ENCODE measurements around the gene LTBR. TPM values are rescaled to one million over a fixed set of nuclear protein-coding genes. Genes with fewer than 3 reads are reported as not detected.
"Not testable (repeated sequence)": the region's sequence is repeated elsewhere in the genome, so short reads cannot be mapped to it uniquely, and the experiment has no call there.

Gene LTBR
- total RNA-seq, 1 donor from 2014 or later: 41.1 TPM

DNA sequence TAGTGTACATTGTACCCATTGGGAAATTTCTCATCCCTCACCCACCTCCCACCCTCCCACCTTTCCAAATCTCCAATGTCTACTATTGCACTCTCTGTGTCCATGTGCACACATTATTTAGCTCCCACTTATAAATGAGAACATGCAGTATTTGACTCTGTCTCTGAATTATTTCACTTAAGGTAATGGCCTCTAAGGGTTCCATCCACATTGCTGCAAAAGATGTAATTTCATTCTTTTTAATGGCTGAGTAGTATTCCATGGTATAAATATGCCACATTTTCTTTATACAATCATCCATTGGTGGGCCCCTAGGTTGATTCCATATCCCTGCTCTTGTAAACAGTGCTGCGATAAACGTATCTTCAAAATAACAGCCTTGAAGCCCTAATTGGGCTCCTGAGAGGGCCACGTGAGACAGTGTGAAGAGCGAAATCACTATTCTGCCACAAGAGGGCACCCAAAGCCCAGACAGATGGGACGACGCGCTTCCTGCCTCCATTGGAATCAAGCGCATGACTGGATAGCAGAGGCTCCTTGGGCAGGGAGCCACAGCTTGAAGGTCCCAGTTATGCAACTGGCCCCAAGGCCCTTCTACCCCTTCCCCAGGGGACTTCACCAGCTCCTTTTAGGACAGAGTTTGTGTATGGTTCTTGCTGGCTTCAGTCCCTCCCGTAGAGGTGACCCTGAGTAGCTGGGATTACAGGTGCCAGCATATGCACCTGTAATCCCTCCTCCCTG is 39.5 kb downstream of the LTBR start:
- no peak for DNase-seq (ENCODE audit: low spot score)
- no peak overlapping the region for H3K4me3 Mint-ChIP-seq (ENCODE audit: unreplicated experiment)
- TF ChIP-seq, protein P1, sequence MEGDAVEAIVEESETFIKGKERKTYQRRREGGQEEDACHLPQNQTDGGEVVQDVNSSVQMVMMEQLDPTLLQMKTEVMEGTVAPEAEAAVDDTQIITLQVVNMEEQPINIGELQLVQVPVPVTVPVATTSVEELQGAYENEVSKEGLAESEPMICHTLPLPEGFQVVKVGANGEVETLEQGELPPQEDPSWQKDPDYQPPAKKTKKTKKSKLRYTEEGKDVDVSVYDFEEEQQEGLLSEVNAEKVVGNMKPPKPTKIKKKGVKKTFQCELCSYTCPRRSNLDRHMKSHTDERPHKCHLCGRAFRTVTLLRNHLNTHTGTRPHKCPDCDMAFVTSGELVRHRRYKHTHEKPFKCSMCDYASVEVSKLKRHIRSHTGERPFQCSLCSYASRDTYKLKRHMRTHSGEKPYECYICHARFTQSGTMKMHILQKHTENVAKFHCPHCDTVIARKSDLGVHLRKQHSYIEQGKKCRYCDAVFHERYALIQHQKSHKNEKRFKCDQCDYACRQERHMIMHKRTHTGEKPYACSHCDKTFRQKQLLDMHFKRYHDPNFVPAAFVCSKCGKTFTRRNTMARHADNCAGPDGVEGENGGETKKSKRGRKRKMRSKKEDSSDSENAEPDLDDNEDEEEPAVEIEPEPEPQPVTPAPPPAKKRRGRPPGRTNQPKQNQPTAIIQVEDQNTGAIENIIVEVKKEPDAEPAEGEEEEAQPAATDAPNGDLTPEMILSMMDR (IDR thresholded peaks at IDR 0.05): peak; percentile 93
- H3K9me3 Mint-ChIP-seq (ENCODE audit: low read depth): no peaks in the 10 kb centered on the region
- no peaks in the 10 kb centered on the region for H3K36me3 Mint-ChIP-seq (ENCODE audit: low read depth)
- peaks cover 13% of the 10 kb centered on the region for H3K4me1 Mint-ChIP-seq (ENCODE audit: low read depth)
- no peaks in the 10 kb centered on the region for H3K27me3 Mint-ChIP-seq (ENCODE audit: low read depth)
- no peak overlapping the region for H3K27ac Mint-ChIP-seq (ENCODE audit: unreplicated experiment)

DNA sequence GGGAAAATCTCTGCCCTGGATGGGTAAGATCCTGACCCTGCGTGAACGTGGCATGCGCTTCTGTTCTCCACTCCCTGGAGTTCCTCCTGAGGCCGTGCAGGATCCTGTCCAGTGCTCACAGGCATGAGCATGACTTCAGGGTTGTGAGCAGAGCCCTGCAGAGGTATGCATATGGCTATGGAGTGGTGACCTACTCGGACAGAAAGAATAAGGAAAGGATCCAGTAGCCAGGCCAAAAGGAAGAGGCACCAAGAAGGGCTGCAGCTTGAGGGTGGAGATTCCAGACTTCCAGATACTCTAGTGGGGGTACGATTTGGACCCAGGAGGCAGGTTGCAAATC is 40.0 kb downstream of the LTBR start:
- H3K27ac Mint-ChIP-seq (ENCODE audit: unreplicated experiment): no peak overlapping the region
- no peak for DNase-seq (ENCODE audit: low spot score)
- no peak overlapping the region for H3K4me3 Mint-ChIP-seq (ENCODE audit: unreplicated experiment)
- TF ChIP-seq, protein P1 (IDR thresholded peaks at IDR 0.05): no peak
- no peaks in the 10 kb centered on the region for H3K36me3 Mint-ChIP-seq (ENCODE audit: low read depth)
- peaks cover 13% of the 10 kb centered on the region for H3K4me1 Mint-ChIP-seq (ENCODE audit: low read depth)
- H3K9me3 Mint-ChIP-seq (ENCODE audit: low read depth): no peaks in the 10 kb centered on the region
- H3K27me3 Mint-ChIP-seq (ENCODE audit: low read depth): no peaks in the 10 kb centered on the region

DNA sequence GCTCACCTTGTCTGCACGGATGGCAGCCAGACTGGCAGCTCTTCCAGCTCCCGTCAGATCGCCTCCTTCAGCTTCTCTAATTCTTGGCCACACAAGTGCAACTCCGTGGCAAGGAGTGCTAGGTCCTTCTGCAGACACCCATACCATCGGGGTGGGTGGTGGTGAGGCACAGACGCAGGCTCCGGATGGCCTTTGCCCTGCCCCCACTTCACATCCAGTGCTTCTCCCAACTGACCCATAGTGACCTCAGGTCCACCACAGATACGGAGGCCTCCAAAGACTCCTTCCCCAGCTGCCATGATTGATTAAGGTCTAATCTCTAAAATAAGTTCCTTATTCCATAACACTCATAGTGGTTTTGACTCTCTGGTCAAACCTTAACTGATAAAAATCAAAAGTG is 40.9 kb downstream of the LTBR start:
- TF ChIP-seq, protein P1 (IDR thresholded peaks at IDR 0.05): no peak
- Mint-ChIP-seq H3K36me3 (ENCODE audit: low read depth) (no peaks in the 10 kb centered on the region), H3K4me3 (ENCODE audit: unreplicated experiment) (no peak overlapping the region), H3K4me1 (ENCODE audit: low read depth) (peaks cover 16% of the 10 kb centered on the region), H3K27me3 (ENCODE audit: low read depth) (no peaks in the 10 kb centered on the region), H3K27ac (ENCODE audit: unreplicated experiment) (no peak overlapping the region), H3K9me3 (ENCODE audit: low read depth) (no peaks in the 10 kb centered on the region)
- no peak for DNase-seq (ENCODE audit: low spot score)

DNA sequence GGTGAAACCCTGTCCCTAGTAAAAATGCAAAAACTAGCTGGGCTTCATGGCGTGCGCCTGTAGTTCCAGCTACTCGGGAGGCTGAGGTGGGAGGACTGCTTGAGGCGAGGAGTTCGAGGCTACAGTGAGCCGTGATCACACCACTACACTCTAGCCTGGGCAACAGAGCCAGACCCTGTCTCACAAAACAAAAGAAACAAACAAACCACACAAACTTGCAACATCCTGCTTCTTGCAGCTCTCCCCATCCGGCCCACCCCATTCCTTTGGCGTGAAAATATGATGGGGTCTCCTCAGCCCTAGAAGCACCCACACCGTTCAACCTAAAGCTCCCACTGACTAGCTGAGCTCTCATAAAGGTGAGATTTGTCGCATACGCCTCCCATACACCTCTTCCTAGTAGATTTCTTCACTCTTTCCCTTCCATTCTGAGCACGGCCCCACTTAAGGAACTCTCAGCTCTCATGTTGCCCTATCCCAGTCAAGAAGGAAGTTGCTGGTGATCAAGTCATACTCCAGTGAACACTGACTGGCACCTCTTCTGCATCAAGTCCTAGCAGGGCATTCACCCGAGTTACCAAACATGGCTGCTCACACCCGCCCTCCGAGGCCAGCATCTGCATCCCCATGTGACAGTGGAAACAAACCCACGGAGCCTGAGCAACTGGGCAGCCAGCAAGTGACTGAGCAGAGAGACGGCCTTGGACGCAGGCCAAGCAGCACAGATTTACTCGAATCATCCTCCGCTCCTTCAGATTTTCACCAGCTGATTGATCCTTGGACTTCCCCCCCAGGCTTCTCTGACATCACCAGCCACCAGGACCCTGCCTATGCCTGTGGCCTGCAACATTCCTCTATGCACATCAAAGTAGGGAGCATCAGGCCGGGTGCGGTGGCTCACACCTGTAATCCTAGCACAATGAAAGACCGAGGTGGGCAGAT is 41.9 kb downstream of the LTBR start:
- TF ChIP-seq, protein P1 (IDR thresholded peaks at IDR 0.05): no peak
- Mint-ChIP-seq H3K27ac (ENCODE audit: unreplicated experiment) (no peak overlapping the region), H3K36me3 (ENCODE audit: low read depth) (no peaks in the 10 kb centered on the region), H3K4me1 (ENCODE audit: low read depth) (peaks cover 19% of the 10 kb centered on the region), H3K9me3 (ENCODE audit: low read depth) (no peaks in the 10 kb centered on the region), H3K27me3 (ENCODE audit: low read depth) (no peaks in the 10 kb centered on the region), H3K4me3 (ENCODE audit: unreplicated experiment) (no peak overlapping the region)
- peak; percentile 55 for DNase-seq (ENCODE audit: low spot score)

DNA sequence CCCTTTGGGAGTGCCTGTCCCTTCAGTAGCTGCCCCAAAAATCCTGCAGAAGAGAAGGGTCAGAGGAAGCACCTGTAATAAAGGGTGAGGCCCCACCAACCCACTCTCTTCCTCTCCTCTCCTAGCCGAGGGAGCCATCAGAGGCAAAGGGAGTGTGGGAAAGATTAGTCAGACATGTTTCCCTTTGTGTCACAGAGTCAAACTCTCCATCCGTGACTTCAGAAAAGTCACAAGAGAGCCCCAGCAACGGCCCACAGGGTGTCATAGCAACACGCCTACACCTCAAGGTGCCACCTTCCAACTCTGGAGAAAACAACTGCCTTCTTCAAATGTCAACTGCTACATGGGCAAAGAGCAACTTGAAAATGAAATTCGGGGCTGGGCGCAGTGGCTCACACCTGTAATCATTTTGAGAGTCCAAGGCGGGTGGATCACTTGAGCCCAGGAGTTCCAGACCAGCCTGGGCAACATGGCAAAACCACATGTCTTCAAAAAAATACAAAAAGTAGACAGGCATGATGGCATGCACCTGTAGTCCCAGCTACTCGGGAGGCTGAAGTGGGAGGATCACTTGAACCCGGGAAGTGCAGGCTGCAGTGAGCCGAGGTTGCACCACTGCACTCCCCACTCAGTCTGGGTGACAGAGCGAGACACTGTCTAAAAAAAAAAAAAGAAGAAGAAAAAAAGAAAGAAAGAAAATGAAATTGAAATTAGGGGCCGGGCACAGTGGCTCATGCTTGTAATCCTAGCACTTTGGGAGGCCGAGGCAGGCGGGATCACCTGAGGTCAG is 43.1 kb downstream of the LTBR start:
- Mint-ChIP-seq H3K4me3 (ENCODE audit: unreplicated experiment) (no peak overlapping the region), H3K9me3 (ENCODE audit: low read depth) (no peaks in the 10 kb centered on the region), H3K4me1 (ENCODE audit: low read depth) (peaks cover 25% of the 10 kb centered on the region), H3K27ac (ENCODE audit: unreplicated experiment) (no peak overlapping the region), H3K27me3 (ENCODE audit: low read depth) (no peaks in the 10 kb centered on the region), H3K36me3 (ENCODE audit: low read depth) (no peaks in the 10 kb centered on the region)
- TF ChIP-seq, protein P1 (IDR thresholded peaks at IDR 0.05): no peak
- DNase-seq (ENCODE audit: low spot score): peak; percentile 19

DNA sequence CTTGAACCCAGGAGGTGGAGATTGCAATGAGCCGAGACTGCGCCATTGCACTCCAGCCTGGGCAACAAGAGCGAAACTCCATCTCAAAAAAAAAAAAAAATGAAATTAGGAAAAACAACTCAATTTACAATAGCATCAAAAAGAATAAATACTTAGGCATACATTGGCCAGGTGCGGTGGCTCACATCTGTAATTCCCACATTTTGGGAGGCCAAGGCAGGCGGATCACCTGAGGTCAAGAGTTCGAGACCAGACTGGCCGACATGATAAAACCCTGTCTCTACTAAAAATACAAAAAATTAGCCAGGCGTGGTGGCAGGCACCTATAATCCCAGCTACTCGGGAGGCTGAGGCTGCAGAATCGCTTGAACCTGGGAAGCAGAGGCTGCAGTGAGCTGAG is 43.8 kb downstream of the LTBR start:
- H3K9me3 Mint-ChIP-seq (ENCODE audit: low read depth); H3K27ac Mint-ChIP-seq (ENCODE audit: unreplicated experiment); H3K4me3 Mint-ChIP-seq (ENCODE audit: unreplicated experiment); H3K27me3 Mint-ChIP-seq (ENCODE audit: low read depth); H3K36me3 Mint-ChIP-seq (ENCODE audit: low read depth): not testable (repeated sequence)
- DNase-seq (ENCODE audit: low spot score): peak; percentile 8
- peaks cover 25% of the 10 kb centered on the region for H3K4me1 Mint-ChIP-seq (ENCODE audit: low read depth)
